Endometrial microvascular endothelial cells (primary cell): ENCODE measurements around the gene RNF208. TPM values are rescaled to one million over a fixed set of nuclear protein-coding genes. Genes with fewer than 3 reads are reported as not detected.
"Not testable (repeated sequence)": the region's sequence is repeated elsewhere in the genome, so short reads cannot be mapped to it uniquely, and the experiment has no call there.

Source experiments
- in situ Hi-C: cut with HindIII; loops from 2 replicates; pipeline ENCODE4 v1.10.0; 2017; ENCODE audit warnings: low sequenced_read_pairs, low pct_unique_long_range_greater_than_20kb; ENCODE audit errors: inconsistent ontology term
- total RNA-seq: library from RNA; depleted of rRNA; stranded (reverse); fragments of >200 nt; gene quantifications from one replicate; pipeline ENCODE4 v1.2.3, GENCODE V29; 2015; ENCODE audit errors: inconsistent ontology term

Gene RNF208
- total RNA-seq, 1 donor from 2014 or later, result not detected

GRCh38 chr9:137241490-137242268, 19.6 kb upstream of the RNF208 start:
- in situ Hi-C loops, result no loop called here

GRCh38 chr9:137240841-137241489, 18.9 kb upstream of the RNF208 start, which contains the start of gene TUBB4B:
TUBB4B (plus strand) TSS chr9:137241287; CDS start chr9:137241361, 74 bp downstream.
- in situ Hi-C loops, result no loop called here

GRCh38 chr9:137240318-137240840, 18.3 kb upstream of the RNF208 start:
- in situ Hi-C loops, result no loop called here

- in situ Hi-C loops, result not testable (repeated sequence)
These were observed 17.6 kb upstream of the RNF208 start for GRCh38 chr9:137239541-137240200.

GRCh38 chr9:137237759-137238726, 16.0 kb upstream of the RNF208 start:
- in situ Hi-C loops, result no loop called here

GRCh38 chr9:137236936-137237421, 14.9 kb upstream of the RNF208 start:
- in situ Hi-C loops, result no loop called here

GRCh38 chr9:137236238-137236935, 14.3 kb upstream of the RNF208 start:
- in situ Hi-C loops, result no loop called here

GRCh38 chr9:137235424-137236237, 13.6 kb upstream of the RNF208 start:
- in situ Hi-C loops, result no loop called here

- in situ Hi-C loops, result no loop called here
These were observed 12.9 kb upstream of the RNF208 start for GRCh38 chr9:137234758-137235423.

GRCh38 chr9:137234055-137234697, 12.1 kb upstream of the RNF208 start:
- in situ Hi-C loops, result no loop called here

GRCh38 chr9:137233143-137233980, 11.3 kb upstream of the RNF208 start:
- in situ Hi-C loops, result no loop called here

- in situ Hi-C loops, result no loop called here
These were observed 10.5 kb upstream of the RNF208 start for GRCh38 chr9:137232510-137232909.

- in situ Hi-C loops, result no loop called here
These were observed 10.1 kb upstream of the RNF208 start for GRCh38 chr9:137232101-137232500.

- in situ Hi-C loops, result no loop called here
These were observed 9.5 kb upstream of the RNF208 start for GRCh38 chr9:137231372-137232039.
